Pancreas (tissue), 10 donors: Measurements from ENCODE around the gene MB21D2. TPM values are rescaled to one million over a fixed set of nuclear protein-coding genes. Genes with fewer than 3 reads are reported as not detected.

Source experiments
- ATAC-seq, 4 donors: fragments of 200-7000 bp; cut with Tn5 transposase; one replicate each; pipeline versions ENCODE4 v1.8.0 to v1.9.1; 2020; ENCODE audit warnings: mild to moderate bottlenecking in 4 of 4, moderate library complexity in 4 of 4
- DNase-seq, 6 donors: peaks; one replicate each; pipeline ENCODE4 v3.0.0-alpha.2; 2020
- FAIRE-seq: peaks from 2 replicates; lab custom pipeline; 2012; peaks lifted over from hg19 to GRCh38; lab: Jason Lieb, UNC
- H3K27ac ChIP-seq, 4 donors: fragments of 200-600 bp; sonication (generic); 1 replicate in 3 of 4; 2 replicates in 1 of 4; pipeline versions ENCODE4 v1.5.0 to v1.8.0; 2020
- H3K27me3 ChIP-seq, 4 donors: fragments of 200-600 bp; one replicate each; pipeline ENCODE4 v1.8.0; 2021
- H3K36me3 ChIP-seq, 3 donors: fragments of 200-600 bp; sonication (generic) in 1 of 3; one replicate each; pipeline versions ENCODE4 v1.5.0 to v1.8.0; 2020 to 2021
- H3K4me1 ChIP-seq, 3 donors: fragments of 200-600 bp; one replicate each; pipeline ENCODE4 v1.8.0; 2021
- H3K4me3 ChIP-seq, 4 donors: fragments of 200-600 bp; sonication (generic) in 2 of 4; one replicate each; pipeline versions ENCODE4 v1.5.0 to v1.8.0; 2020 to 2021
- H3K9me3 ChIP-seq, 4 donors: fragments of 200-600 bp; one replicate each; pipeline ENCODE4 v1.8.0; 2021
- CTCF ChIP-seq, 4 donors: fragments of 200-600 bp; sonication (generic) in 3 of 4; IDR thresholded peaks; one replicate each; pipeline versions ENCODE4 v1.5.0 to v1.8.0; 2021; ENCODE audit warnings: antibody characterized with exemption in 4 of 4
- WGBS, 2 donors: extraction: QIAGEN DNeasy Blood & Tissue Kit; methylation state at CpG; one replicate each; pipeline ENCODE4 v1.1.7; 2013; 5-methylcytosine and 5-hydroxymethylcytosine counted together
- intact Hi-C, 3 donors: fragments of 100-400 bp; cut with DNase I; formaldehyde crosslinking; loops; one replicate each; pipeline versions ENCODE4 v1.11.1 to v1.14.2; 2022
- polyA plus RNA-seq, 2 donors: library from polyadenylated mRNA; stranded (reverse); fragments of 200-250 nt; gene quantifications; one replicate each; pipeline ENCODE4 v1.2.3, GENCODE V29; 2013
- total RNA-seq, 6 donors: library from RNA; stranded (reverse); fragmentation: NEBNext Ultra II Directional in 4 of 6; extraction: Animal tissue kit (Norgen Biotek cat#: 25700) in 4 of 6; gene quantifications; one replicate each; pipeline versions ENCODE4 v1.2.1 to v1.2.4, GENCODE V29; 2021 to 2023
- donor health status: healthy with polysubstance abuse.
- donor health status: DM: no; HTN: no; CAD: no; lungs with moderate emphysema.
- donor health status: DM: no; HTN: no; CAD: no.
- donor health status: control.
- donor health status: control.
- donor health status: Bipolar disorder and iron deficiency.
- donor health status: DM: yes; HTN: yes; CAD: no.
- donor health status: DM: no; HTN: no; CAD: no.
- donor health status: DM: no; HTN: no; CAD: no.
- donor health status: DM: yes; HTN: yes; CAD: no.

Gene MB21D2
- total and polyA plus RNA-seq, 8 donors = 0.37 to 2.3 (median 0.94) TPM

- no peaks in the 10 kb centered on the region for H3K27me3 ChIP-seq
- no peaks in the 10 kb centered on the region for H3K9me3 ChIP-seq
- TF ChIP-seq CTCF (IDR thresholded peaks at IDR 0.05) = no peak
- intact Hi-C loops = no loop called here
- FAIRE-seq (no peak), DNase-seq (no peak), ATAC-seq (peak in 1 of 4 donors; percentile 25)
- no peak overlapping the region for H3K4me3 ChIP-seq
- H3K36me3 ChIP-seq = no peaks in the 10 kb centered on the region
- no peak overlapping the region for H3K27ac ChIP-seq
- H3K4me1 ChIP-seq = peaks cover 0 to 7% (median 6%) of the 10 kb centered on the region in 3 donors
- whole genome bisulfite sequencing, 2 donors = 81 to 84% methylated on average over 7 of the region's 7 CpGs
Observed at GRCh38 chr3:192835818-192836815, 81.5 kb downstream of the MB21D2 start.

- H3K9me3 ChIP-seq = no peaks in the 10 kb centered on the region
- H3K4me3 ChIP-seq = no peak overlapping the region
- no peaks in the 10 kb centered on the region for H3K27me3 ChIP-seq
- WGBS, 2 donors = 75 to 77% methylated on average over 3 of the region's 3 CpGs
- peaks cover 0 to 7% (median 6%) of the 10 kb centered on the region in 3 donors for H3K4me1 ChIP-seq
- no peaks in the 10 kb centered on the region for H3K36me3 ChIP-seq
- TF ChIP-seq CTCF (IDR thresholded peaks at IDR 0.05) = no peak
- DNase-seq (no peak), ATAC-seq (no peak), FAIRE-seq (no peak)
- intact Hi-C loops = no loop called here
- H3K27ac ChIP-seq = no peak overlapping the region
Observed at GRCh38 chr3:192834428-192834827, 83.2 kb downstream of the MB21D2 start.

- ATAC-seq (peak in 2 of 4 donors; percentile 27 to 35), FAIRE-seq (no peak), DNase-seq (no peak)
- intact Hi-C loops = no loop called here
- H3K27me3 ChIP-seq = no peaks in the 10 kb centered on the region
- no peak overlapping the region for H3K27ac ChIP-seq
- no peak overlapping the region for H3K4me3 ChIP-seq
- H3K9me3 ChIP-seq = no peaks in the 10 kb centered on the region
- no peak for TF ChIP-seq CTCF (IDR thresholded peaks at IDR 0.05)
- no peaks in the 10 kb centered on the region for H3K36me3 ChIP-seq
- WGBS, 2 donors = 69 to 78% methylated on average over 9 of the region's 9 CpGs
- peaks cover 0 to 7% (median 6%) of the 10 kb centered on the region in 3 donors for H3K4me1 ChIP-seq
Observed at GRCh38 chr3:192833177-192833890, 84.3 kb downstream of the MB21D2 start.

GRCh38 chr3:192831801-192832347 is 85.8 kb downstream of the MB21D2 start:
- H3K27ac ChIP-seq = no peak overlapping the region
- ATAC-seq = no peak

More at GRCh38 chr3:192831801-192832347, 85.8 kb downstream of the MB21D2 start:
- peaks cover 0 to 7% (median 6%) of the 10 kb centered on the region in 3 donors for H3K4me1 ChIP-seq
- TF ChIP-seq CTCF (IDR thresholded peaks at IDR 0.05) = no peak
- H3K4me3 ChIP-seq = no peak overlapping the region
- 58 to 65% methylated on average over 1 of the region's 1 CpG for WGBS, 2 donors
- FAIRE-seq (no peak), DNase-seq (no peak)
- H3K36me3 ChIP-seq = no peaks in the 10 kb centered on the region
- H3K9me3 ChIP-seq = no peaks in the 10 kb centered on the region
- intact Hi-C loops = no loop called here
- H3K27me3 ChIP-seq = no peaks in the 10 kb centered on the region
